ENCODE measurements around the gene TMEM178B.

TMEM178B gene

DNA sequence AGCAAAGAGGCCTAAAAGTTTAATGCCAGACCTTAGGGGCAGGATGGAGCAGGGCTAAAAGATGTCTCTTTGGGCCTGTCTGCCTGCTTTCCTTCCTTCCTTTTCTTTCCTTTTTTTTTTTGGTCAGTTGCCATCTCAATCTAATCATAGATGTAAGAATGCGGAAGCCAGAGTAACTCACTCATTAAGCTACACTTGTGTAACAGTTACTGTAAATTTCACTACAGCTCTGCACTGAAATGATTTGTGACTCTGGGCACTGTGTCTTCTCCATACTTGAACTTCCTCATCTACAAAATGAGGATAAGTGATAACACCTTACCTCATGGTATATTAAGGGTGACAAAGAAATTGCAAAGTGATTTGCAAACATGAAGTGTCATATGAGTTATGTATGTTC is 401.8 kb downstream of the TMEM178B start (continued):
- TF ChIP-seq, protein P1, sequence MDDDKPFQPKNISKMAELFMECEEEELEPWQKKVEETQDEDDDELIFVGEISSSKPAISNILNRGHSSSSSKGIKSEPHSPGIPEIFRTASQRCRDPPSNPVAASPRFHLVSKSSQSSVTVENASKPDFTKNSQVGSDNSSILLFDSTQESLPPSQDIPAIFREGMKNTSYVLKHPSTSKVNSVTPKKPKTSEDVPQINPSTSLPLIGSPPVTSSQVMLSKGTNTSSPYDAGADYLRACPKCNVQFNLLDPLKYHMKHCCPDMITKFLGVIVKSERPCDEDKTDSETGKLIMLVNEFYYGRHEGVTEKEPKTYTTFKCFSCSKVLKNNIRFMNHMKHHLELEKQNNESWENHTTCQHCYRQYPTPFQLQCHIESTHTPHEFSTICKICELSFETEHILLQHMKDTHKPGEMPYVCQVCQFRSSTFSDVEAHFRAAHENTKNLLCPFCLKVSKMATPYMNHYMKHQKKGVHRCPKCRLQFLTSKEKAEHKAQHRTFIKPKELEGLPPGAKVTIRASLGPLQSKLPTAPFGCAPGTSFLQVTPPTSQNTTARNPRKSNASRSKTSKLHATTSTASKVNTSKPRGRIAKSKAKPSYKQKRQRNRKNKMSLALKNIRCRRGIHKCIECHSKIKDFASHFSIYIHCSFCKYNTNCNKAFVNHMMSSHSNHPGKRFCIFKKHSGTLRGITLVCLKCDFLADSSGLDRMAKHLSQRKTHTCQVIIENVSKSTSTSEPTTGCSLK (tag by site-specific recombination; IDR thresholded peaks at IDR 0.05), result no peak
- TF ChIP-seq ZNF549 (tag by site-specific recombination; IDR thresholded peaks at IDR 0.05) (no peak), ZNF302 (tag by site-specific recombination; IDR thresholded peaks at IDR 0.05; ENCODE audit: low read depth) (no peak)
- TF ChIP-seq, protein P2, sequence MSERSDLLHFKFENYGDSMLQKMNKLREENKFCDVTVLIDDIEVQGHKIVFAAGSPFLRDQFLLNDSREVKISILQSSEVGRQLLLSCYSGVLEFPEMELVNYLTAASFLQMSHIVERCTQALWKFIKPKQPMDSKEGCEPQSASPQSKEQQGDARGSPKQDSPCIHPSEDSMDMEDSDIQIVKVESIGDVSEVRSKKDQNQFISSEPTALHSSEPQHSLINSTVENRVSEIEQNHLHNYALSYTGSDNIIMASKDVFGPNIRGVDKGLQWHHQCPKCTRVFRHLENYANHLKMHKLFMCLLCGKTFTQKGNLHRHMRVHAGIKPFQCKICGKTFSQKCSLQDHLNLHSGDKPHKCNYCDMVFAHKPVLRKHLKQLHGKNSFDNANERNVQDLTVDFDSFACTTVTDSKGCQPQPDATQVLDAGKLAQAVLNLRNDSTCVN (tag by site-specific recombination; optimal IDR thresholded peaks at IDR 0.05), result no peak

DNA sequence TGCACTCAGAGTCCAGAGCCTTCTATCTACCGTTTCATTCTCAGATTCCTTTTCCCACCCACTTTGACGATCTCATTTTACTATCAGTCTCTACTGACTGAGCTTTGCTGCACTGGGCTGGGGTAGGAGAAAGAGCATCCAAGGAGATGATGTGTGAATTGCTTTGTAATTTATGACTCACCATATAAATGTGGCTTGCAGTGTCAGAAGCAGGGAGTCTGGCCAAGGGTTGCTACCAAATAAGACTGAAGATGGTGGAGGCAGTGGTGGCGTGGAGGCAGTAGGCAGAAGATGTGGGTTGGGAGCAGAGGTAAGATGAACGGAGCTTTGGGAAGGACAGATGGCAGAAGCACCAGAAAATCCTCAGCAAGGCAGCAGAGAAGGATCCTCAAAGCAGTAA is 404.0 kb downstream of the TMEM178B start:
- Histone ChIP-seq H3K4me3 (ENCODE audit: low read depth, low read length) (no peak overlapping the region), H3K9me3 (ENCODE audit: control insufficient read depth, insufficient read depth, low read depth, low read length) (no peaks in the 10 kb centered on the region), H3K4me1 (ENCODE audit: control insufficient read depth, insufficient read depth, low read length) (no peaks in the 10 kb centered on the region), H3K27ac (ENCODE audit: extremely low read depth, low read depth, low read length) (no peak overlapping the region), H3K36me3 (ENCODE audit: control insufficient read depth in 2 of 2, insufficient read depth in 1 of 2, low read length in 2 of 2) (no peaks in the 10 kb centered on the region)
- TF ChIP-seq ZFHX2 (tag by site-specific recombination; conservative IDR thresholded peaks at IDR 0.05) (peak; percentile 44), EGR2 (tag by site-specific recombination; IDR thresholded peaks at IDR 0.05; ENCODE audit: low read depth) (peak; percentile 33; the same call in 1 of the 2 replicates), OSR2 (tag by site-specific recombination; IDR thresholded peaks at IDR 0.05) (peak; percentile 72), FEZF1 (tag by site-specific recombination; IDR thresholded peaks at IDR 0.05) (peak; percentile 92)
- TF ChIP-seq, protein P3, sequence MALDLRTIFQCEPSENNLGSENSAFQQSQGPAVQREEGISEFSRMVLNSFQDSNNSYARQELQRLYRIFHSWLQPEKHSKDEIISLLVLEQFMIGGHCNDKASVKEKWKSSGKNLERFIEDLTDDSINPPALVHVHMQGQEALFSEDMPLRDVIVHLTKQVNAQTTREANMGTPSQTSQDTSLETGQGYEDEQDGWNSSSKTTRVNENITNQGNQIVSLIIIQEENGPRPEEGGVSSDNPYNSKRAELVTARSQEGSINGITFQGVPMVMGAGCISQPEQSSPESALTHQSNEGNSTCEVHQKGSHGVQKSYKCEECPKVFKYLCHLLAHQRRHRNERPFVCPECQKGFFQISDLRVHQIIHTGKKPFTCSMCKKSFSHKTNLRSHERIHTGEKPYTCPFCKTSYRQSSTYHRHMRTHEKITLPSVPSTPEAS (tag by site-specific recombination; IDR thresholded peaks at IDR 0.05), result no peak
- ChIA-PET CTCF (no interaction called here), POLR2A (no interaction called here)

DNA sequence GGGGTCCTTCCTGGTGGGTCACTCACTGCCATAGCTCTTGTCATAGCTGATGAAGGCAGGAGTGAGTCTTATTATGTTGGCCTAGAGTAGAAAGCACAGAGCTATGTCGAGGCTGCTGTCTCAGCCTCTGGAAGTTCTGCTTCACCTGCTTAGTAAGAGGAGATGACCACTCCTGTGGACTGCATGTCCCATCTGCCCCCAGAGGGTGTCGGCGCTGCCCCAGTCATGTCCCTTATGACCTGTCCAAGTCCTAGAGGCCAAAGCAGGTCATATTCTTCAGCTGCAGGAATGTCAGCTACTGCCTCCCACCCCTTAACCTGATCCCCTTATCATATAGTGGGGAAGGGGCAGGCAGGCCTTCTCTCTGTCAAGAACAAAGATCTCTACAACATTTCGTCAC is 405.0 kb downstream of the TMEM178B start:
- ChIA-PET POLR2A (no interaction called here), CTCF (no interaction called here)
- no peaks in the 10 kb centered on the region for H3K9me3 ChIP-seq (ENCODE audit: control insufficient read depth, insufficient read depth, low read depth, low read length)
- no peaks in the 10 kb centered on the region for H3K4me1 ChIP-seq (ENCODE audit: control insufficient read depth, insufficient read depth, low read length)
- no peak overlapping the region for H3K4me3 ChIP-seq (ENCODE audit: low read depth, low read length)
- 0 out of 2 replicates have a peak, but pooled peaks have one; percentile 24 for TF ChIP-seq ZNF10 (tag by site-specific recombination; IDR thresholded peaks at IDR 0.05)
- TF ChIP-seq ZNF701 (tag by site-specific recombination; IDR thresholded peaks at IDR 0.05), result no peak
- H3K36me3 ChIP-seq (ENCODE audit: control insufficient read depth in 2 of 2, insufficient read depth in 1 of 2, low read length in 2 of 2), result no peaks in the 10 kb centered on the region
- H3K27ac ChIP-seq (ENCODE audit: extremely low read depth, low read depth, low read length), result no peak overlapping the region

DNA sequence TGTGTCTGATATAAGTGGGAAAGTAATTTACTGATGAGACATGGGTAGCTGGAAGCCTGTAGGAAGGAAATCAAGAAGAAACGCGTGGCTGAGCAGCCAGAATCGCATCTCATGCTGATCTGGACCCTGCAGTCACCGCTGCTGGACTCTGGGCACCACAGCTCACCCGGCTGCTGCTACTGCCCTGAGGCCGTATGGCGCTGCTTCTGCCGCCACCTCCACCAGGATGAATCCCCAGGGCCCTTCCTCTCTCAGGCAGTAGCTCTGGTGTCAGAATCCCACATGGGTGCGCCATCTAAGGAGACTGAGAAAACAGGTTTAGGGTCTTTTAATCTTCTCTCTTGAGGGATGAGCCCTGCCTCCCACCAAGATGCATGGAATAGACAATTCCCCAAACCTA is 407.1 kb downstream of the TMEM178B start:
- H3K27ac ChIP-seq (ENCODE audit: extremely low read depth, low read depth, low read length), result no peak overlapping the region
- no peaks in the 10 kb centered on the region for H3K9me3 ChIP-seq (ENCODE audit: control insufficient read depth, insufficient read depth, low read depth, low read length)
- no peaks in the 10 kb centered on the region for H3K36me3 ChIP-seq (ENCODE audit: control insufficient read depth in 2 of 2, insufficient read depth in 1 of 2, low read length in 2 of 2)
- ChIA-PET POLR2A (no interaction called here), CTCF (no interaction called here)
- no peaks in the 10 kb centered on the region for H3K4me1 ChIP-seq (ENCODE audit: control insufficient read depth, insufficient read depth, low read length)
- no peak overlapping the region for H3K4me3 ChIP-seq (ENCODE audit: low read depth, low read length)
- TF ChIP-seq PRDM1 (tag by site-specific recombination; IDR thresholded peaks at IDR 0.05) (no peak), ZNF211 (tag by site-specific recombination; IDR thresholded peaks at IDR 0.05; ENCODE audit: low read depth) (no peak), ZNF112 (tag by site-specific recombination; IDR thresholded peaks at IDR 0.05) (no peak), ZNF248 (tag by site-specific recombination; IDR thresholded peaks at IDR 0.05) (no peak), KLF8 (tag by site-specific recombination; IDR thresholded peaks at IDR 0.05) (no peak)
- TF ChIP-seq, protein P4, sequence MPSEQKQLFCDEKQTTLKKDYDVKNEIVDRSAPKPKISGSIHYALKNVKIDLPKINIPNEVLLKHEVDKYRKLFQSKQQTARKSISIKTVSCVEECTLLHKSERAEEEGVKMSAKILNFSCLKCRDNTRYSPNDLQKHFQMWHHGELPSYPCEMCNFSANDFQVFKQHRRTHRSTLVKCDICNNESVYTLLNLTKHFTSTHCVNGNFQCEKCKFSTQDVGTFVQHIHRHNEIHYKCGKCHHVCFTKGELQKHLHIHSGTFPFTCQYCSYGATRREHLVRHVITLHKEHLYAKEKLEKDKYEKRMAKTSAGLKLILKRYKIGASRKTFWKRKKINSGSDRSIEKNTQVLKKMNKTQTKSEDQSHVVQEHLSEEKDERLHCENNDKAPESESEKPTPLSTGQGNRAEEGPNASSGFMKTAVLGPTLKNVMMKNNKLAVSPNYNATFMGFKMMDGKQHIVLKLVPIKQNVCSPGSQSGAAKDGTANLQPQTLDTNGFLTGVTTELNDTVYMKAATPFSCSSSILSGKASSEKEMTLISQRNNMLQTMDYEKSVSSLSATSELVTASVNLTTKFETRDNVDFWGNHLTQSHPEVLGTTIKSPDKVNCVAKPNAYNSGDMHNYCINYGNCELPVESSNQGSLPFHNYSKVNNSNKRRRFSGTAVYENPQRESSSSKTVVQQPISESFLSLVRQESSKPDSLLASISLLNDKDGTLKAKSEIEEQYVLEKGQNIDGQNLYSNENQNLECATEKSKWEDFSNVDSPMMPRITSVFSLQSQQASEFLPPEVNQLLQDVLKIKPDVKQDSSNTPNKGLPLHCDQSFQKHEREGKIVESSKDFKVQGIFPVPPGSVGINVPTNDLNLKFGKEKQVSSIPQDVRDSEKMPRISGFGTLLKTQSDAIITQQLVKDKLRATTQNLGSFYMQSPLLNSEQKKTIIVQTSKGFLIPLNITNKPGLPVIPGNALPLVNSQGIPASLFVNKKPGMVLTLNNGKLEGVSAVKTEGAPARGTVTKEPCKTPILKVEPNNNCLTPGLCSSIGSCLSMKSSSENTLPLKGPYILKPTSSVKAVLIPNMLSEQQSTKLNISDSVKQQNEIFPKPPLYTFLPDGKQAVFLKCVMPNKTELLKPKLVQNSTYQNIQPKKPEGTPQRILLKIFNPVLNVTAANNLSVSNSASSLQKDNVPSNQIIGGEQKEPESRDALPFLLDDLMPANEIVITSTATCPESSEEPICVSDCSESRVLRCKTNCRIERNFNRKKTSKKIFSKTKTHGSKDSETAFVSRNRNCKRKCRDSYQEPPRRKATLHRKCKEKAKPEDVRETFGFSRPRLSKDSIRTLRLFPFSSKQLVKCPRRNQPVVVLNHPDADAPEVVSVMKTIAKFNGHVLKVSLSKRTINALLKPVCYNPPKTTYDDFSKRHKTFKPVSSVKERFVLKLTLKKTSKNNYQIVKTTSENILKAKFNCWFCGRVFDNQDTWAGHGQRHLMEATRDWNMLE (tag by site-specific recombination; conservative IDR thresholded peaks at IDR 0.05; ENCODE audit: low read depth), result no peak
- TF ChIP-seq, protein P5, sequence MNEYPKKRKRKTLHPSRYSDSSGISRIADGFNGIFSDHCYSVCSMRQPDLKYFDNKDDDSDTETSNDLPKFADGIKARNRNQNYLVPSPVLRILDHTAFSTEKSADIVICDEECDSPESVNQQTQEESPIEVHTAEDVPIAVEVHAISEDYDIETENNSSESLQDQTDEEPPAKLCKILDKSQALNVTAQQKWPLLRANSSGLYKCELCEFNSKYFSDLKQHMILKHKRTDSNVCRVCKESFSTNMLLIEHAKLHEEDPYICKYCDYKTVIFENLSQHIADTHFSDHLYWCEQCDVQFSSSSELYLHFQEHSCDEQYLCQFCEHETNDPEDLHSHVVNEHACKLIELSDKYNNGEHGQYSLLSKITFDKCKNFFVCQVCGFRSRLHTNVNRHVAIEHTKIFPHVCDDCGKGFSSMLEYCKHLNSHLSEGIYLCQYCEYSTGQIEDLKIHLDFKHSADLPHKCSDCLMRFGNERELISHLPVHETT (tag by site-specific recombination; IDR thresholded peaks at IDR 0.05), result no peak
